GM19328 (cell line): ENCODE measurements around the gene MXRA7.
"Not testable (repeated sequence)": the region's sequence is repeated elsewhere in the genome, so short reads cannot be mapped to it uniquely, and the experiment has no call there.

Experiments
- ATAC-seq: cut with Tn5 transposase; IDR thresholded peaks from one replicate; pipeline ENCODE4 v1.9.1; 2021; ENCODE audit warnings: mild to moderate bottlenecking, moderate library complexity; ENCODE audit not compliant: unreplicated experiment

Gene MXRA7

DNA sequence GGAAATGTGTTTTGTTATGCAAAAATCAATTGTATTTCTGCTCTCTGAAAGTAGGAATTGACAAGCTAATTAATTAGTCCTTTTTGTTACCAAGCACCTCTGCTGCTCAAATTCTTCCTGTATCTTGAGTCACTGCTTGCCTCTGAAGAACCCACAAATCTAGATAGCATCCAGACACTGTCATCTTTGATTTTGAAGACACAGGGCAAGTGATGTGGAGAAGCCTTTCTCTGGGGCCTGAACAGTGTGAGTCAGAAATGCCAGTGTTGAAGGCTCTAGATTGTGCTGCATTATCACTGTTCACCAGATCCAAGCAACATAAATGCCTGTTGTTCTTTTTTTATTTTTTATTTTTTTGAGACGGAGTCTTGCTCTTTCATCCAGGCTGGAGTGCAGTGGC lies 56.4 kb downstream of the MXRA7 start:
- ATAC-seq = no peak

DNA sequence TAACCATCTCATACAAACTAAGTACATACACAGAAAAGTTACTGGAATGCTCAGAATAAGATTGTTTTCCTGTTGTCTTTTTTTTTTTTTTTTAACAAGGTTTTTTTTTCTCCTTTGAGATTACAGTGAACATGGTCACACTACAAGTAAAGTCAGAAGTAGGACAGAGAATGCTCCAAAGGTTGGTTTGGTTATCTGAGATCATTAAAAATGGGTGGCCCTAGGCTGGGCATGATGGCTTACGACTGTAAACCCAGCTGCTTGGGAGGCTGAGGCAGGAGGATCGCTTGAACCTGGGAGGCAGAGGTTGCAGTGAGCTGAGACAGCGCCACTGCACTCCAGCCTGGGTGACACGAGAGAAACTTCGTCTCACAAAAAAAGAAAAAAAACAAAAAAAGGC lies 60.3 kb downstream of the MXRA7 start:
- ATAC-seq = no peak

DNA sequence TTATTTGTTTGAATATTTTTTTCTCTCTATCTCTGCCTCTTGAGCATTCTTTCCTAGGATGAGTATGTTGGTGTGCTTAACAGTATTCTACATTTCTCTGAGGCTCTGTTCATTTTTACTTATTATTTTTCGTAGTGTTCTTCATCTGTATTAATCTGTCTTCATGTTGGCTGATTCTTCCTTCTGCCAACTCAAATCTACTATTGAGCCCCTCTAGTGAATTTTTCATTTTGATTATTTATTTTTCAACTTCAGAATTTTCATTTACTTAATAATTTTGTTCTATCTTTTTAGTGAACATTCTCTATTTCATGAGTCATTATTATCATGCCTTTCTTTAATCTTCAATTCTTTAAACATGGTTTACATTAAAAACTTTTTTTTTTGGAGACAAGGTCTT lies 64.1 kb downstream of the MXRA7 start:
- ATAC-seq = no peak

DNA sequence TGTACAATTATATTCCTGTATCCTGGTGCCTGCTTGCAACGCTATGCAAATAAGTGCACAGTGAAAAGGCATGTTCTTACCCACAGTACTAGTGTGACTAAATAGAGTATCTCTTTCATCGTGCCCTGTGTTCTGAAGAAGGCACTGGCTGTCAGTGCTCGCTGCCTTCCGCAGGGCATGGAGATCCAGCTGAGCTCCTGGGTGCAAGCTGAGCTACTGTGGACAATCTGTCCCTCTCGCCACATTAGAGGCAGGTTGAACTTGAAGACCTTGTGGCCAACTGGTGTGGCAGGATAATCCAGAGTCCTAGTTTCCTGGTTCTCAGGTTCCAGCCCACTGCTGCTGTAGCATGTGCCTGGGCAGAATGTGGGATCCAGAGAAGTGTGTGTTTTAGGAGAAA lies 65.3 kb downstream of the MXRA7 start:
- no peak for ATAC-seq

DNA sequence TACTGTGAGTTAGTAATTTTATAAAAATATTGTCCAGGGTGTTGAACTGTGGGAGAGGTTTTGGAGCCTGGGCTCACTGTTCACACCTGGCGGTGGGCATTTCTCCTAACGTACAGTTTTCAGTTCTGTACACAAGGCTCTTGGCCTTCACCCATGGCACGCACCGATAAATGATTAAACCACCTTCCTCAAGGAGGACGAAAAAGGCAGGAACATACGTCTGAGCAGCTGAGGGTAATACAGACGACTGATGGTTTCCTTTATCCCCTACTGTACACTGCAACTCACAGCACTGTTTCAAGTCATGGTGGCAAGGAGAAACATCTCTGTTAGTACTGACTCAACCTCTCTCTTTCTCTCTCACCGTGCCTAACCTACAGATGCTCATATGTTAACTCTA lies 65.8 kb downstream of the MXRA7 start:
- ATAC-seq = no peak

DNA sequence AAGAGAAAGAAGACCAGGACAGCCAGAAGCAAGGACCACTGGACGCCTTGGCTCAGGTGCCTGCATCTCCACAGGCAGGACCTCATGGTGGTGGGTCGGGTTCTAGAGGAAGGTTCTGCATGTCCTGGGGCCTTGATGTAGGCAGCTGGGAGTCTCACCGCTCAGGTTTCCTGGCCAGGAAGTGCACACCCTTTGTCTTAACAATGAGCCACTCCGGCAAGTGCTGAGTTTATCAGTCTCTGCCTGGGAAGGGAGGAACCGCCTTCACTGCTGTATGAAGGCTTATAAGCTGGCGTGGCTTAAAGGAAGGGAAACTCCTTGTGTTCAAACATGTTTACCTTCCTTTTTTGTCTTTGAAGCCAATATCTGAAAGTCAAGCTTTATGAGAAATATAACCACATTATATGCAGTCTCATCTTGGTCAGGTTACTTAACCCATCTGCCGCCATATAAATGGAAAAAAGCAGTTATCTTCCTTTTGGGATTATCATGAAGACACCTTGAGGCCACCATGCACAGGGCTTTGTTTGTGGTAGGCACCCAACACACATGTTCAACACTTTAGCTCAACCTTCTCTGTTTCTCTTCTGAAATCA lies 67.1 kb downstream of the MXRA7 start, which contains the start of gene ST6GALNAC1:
ST6GALNAC1 (minus strand) TSS at position 205 of the 596 bp plus-strand sequence; CDS start at position 86, 119 bp downstream.
- ATAC-seq = no peak

DNA sequence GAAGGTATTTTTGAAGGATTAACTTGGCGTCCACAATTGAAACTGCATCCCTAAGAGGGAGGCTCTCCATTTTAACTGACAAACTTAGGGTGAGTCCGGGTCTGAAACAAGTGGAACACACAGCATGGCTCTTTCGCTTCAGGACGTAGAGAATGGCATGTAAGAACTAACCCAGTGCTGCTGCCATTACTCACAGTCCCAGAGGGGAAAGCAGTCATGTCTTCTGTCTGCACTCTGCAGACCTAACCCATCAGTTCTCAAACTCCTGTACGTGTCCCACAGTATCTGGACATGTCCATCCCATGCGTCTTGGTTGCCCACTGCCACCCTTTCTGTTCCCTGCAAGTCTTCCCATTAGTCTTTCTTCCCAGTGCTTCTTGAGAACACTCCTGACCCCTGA lies 67.8 kb downstream of the MXRA7 start:
- no peak for ATAC-seq

DNA sequence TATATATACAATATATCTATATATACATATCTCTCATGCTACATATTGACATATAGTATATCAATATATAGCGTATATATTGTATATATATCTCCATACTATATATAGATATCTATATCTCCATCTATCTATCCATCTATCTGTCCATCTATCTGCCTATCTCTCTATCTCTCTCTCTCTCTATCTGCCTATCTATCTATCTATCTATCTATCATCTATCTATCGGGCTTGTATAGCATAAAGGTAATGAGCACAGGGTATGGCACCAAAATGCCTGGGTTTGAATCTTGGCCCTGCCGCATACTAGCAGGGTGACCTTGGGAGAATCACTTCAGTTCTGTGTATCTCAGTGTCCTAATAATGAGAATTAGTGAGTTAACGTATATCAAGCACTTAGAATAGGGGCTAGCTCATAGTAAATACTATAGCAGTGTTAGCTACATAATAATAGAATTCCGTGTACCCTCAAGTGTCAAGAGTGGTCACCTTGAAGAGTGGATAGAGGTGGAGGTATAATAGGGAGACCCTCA lies 68.7 kb downstream of the MXRA7 start:
- ATAC-seq = no peak

DNA sequence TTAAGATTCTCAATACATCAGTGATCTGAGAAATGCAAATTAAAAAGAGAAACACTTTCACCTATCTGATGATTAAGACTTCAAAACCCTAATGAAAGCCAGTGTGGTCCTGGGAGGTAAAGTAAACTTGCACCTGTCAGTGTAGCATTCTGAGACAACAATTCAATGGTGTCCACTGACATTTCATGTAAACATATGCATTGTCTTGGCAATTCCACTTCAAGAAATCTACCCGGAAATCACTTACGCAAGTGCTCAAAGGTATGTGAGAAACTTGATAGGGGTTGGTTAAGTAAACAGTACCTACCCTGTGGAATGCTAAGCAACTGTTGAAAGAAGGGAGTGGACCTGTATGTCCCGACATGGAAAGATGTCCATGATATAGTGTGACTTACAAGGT lies 69.3 kb downstream of the MXRA7 start:
- ATAC-seq = no peak

DNA sequence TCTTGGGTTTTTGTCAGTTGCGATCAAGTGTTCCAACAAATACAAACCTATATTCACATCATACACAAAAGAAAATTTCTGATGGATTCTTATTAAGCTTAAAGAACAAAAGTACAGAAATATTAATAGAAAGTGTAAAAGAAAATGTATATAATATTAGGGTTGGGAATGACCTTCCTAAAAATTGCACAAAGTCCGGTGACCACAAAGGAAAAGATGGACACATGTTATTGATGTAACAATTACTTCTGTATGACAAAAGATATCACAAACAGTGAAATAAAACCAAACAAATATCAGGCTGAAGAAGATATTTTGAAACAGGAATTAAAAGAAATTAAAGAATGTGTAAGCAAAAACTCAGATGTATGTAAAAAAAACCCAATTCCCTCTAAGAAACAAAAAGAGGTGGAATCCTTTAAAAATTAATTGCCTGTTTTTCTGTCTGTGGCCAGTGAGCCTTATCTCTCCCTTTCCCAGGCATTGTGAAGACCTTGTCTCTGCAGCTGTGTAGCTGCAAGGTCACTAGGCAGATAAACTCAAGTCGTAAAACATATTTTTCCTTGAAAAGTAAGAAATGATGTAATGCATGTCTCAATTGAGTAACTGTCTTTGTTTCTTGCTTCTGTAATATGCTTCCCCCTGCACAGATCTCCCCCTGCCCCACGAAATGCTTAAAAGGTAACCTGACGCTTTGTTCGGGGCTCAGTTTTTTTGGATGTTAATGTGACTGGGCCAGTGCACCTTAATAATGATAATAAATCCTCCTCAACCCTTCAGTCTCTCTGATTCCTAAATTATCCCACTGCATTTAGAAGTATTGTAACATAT lies 70.0 kb downstream of the MXRA7 start:
- ATAC-seq = no peak

DNA sequence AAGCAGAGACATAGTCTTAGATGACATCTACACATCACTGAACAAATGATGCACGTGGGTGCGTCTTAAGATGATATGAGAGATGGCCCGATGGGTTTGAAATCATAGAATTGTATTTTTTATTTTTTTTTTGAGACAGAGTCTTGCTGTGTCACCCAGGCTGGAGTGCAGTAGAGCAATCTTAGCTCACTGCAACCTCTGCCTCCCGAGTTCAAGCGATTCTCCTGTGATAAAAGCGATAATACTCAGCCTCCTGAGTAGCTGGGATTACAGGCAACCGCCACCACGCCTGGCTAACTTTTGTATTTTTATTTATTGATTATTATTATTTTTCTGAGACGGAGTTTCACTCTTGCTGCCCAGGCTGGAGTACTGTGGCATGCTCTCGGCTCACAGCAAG lies 72.5 kb downstream of the MXRA7 start:
- no peak for ATAC-seq

DNA sequence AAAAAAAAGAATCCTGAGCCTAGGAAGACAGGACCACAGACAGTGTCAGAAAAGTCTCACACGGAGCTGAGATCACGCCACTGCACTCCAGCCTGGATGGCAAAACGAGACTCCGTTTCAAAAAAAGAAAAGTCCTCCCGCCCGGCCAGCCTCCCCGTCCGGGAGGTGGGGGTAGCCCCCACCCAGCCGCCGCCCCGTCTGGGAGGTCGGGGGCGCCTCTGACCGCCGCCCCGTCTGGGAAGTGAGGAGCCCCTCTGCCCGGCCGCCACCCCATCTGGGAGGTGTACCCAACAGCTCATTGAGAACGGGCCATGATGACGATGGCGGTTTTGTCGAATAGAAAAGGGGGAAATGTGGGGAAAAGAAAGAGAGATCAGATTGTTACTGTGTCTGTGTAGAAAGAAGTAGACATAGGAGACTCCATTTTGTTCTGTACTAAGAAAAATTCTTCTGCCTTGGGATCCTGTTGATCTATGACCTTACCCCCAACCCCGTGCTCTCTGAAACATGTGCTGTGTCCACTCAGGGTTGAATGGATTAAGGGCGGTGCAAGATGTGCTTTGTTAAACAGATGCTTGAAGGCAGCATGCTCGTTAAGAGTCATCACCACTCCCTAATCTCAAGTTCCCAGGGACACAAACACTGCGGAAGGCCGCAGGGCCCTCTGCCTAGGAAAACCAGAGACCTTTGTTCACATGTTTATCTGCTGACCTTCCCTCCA lies 74.1 kb downstream of the MXRA7 start:
- not testable (repeated sequence) for ATAC-seq

DNA sequence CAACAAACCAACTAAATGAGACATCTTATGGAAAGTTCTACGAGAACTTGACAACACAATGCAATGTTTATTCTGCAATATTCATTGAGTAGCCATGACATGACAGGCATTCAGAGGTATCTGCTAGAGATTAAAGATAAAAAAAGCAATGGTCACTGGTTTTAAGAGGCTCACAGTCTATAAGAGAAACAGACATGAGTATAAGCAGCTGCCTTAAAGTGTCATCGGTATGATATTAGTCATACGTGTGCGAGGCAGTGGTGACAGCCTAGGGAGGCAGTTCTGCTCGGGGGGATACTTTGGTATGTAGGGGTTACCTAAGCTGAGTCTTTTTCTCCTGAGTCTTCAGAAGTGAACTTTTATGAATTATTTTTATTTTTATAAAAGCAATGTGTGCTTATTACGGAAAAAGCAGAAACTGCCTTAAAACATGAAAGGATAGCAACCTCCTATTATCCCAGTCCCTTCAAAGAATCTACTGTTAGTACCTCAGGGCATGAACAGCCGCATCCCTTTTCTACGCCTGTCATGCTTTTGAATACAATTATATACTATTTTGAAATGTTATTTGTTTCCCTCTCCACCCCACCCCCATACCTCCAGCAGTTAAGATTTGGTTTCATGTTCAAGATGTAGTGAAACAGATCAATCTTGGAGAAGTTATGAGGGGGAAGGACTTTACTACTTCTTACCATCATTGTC lies 75.0 kb downstream of the MXRA7 start:
- ATAC-seq = no peak

DNA sequence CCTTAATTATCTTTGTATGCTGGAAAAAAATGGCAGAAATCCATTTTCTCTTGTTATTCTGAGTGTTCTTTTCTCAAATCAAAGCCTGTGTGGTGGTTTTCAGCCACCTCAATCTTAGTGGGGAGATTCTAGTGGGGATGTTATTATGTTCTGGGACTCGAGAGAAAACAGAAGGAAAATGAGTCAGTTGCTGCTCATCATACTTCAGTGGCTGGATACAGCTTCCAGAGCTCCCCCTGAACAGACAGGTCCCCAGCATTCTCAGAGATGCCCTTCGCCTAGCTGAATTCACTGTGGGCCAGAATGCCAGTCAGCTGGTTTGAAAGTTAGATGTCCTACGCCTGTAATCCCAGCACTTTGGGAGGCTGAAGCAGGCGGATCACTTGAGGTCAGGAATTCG lies 75.7 kb downstream of the MXRA7 start:
- ATAC-seq = no peak

DNA sequence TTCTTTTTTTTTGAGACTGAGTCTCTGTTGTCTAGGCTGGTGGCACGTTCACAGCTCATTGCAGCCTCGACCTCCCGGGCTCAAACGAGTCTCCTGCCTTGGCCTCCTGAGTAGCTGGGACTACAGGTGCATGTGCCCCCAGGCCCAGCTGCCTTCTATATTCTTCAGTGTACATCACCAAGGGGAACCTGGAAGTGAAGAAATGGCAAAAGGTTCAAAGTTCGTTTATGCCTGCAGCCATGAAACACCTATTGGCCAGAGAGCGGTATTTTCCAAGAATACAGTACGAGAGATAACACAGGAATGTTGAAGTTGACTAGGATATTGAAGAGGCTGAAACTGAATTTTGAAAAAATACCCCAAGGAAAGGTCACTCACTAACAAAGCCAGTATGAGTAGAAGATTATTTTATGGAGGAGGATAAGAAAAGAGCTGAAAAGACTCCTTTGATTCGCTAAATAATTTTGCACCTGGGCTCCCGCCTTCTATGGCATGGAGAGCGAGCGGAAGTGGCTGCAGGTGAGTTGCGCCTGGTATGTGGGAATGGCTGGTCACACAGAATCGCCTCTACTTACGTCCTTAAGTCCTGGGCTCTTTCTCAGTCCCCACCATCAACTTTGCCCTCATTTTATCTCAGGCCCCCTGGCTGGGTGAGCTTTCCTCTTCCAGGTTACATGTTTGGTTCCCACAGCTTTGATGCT lies 77.0 kb downstream of the MXRA7 start:
- no peak for ATAC-seq

DNA sequence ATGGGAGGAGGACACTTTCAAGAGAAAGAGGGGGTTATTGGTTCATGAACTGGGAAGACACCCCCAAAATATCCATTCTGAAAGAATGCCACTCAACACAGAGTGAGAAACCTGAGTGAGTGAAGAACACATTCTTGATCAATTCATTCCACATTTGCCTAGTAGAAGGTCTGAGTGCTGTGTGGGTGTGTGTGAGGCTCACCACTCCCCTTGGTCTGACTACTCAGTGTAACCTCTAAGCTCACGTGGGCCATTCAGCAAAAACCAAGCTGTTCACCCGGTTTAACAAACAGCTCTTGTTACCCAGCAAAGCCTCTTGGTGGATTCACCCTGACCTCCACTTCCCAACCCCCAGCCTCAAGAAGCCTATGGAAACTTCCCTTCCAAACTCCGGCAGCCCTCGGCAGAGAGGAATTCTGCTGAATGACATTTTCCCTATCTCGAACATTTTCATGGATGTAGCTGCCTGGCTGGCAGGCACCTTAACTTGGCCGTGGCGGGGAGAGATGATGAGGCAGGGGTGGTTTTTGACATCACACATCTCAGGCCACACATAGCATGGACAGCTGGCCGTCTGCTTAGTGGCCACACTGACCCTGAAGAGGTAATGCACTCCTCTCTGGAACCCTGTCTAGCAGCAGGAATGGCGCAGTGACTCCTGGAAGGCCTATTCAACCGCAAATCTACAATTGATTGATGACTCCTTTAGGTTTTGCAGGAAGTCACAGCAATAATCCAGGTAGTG lies 78.8 kb downstream of the MXRA7 start:
- ATAC-seq = no peak

DNA sequence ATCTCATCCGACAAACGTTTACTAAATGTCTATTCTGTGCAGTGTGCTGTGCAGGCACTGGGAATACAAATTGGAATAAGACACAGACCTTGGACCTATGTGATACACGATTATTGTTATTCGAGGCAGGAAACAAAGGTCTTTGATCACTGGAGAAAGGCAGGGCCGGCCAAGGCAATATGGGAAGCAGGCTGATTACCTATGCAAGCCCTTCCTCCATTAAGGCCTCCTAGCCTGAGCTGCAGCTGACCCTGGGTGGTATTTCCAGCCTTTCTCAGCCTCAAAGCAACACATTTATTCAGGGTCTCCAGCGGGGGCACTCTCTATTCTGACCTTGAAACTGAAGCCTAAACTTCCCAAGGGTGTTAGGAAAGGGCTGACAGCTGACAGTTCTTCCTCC lies 80.6 kb downstream of the MXRA7 start:
- no peak for ATAC-seq
